B cell (primary cell): Measurements from ENCODE around the gene FNDC7. TPM values are rescaled to one million over a fixed set of nuclear protein-coding genes. Genes with fewer than 3 reads are reported as not detected.
"Not testable (repeated sequence)": the region's sequence is repeated elsewhere in the genome, so short reads cannot be mapped to it uniquely, and the experiment has no call there.

Experiments
- ATAC-seq: fragments of 200-7000 bp; cut with Tn5 transposase; one replicate; pipeline ENCODE4 v1.10.0; 2021; ENCODE audit warnings: low read depth, mild to moderate bottlenecking, moderate number of reproducible peaks, moderate library complexity
- CTCF ChIA-PET: fragments of 350-600 bp; sonication (Branson Sonifier 250); formaldehyde crosslinking; loops from one replicate; lab custom pipeline; 2021; ENCODE audit warnings: antibody characterized with exemption, inconsistent platforms; lab: Charles Lee
- POLR2A ChIA-PET: fragments of 350-600 bp; sonication (Branson Sonifier 250); formaldehyde crosslinking; loops from one replicate; lab custom pipeline; 2021; ENCODE audit warnings: antibody characterized with exemption; lab: Charles Lee
- DNase-seq: peaks from one replicate; pipeline ENCODE4 v3.0.0; 2013
- H2AFZ ChIP-seq: 2 replicates; pipeline ENCODE4 v1.6.1; 2012; ENCODE audit warnings: mild to moderate bottlenecking, low read depth, low read length; ENCODE audit not compliant: insufficient read depth, poor library complexity, severe bottlenecking
- H3K27ac ChIP-seq, 2 donors: 1 replicate in 1 of 2; 2 replicates in 1 of 2; pipeline ENCODE4 v1.5.1; 2012 to 2013; ENCODE audit warnings: low read length in 2 of 2, mild to moderate bottlenecking in 2 of 2, moderate library complexity in 1 of 2
- H3K27me3 ChIP-seq, 4 experiments: fragments of 200-600 bp in 1 of 4; sonication (generic) in 1 of 4; replicated peaks in 1 of 4; 1 replicate in 2 of 4; 2 replicates in 2 of 4; pipeline versions ENCODE4 v1.6.1 to v1.7.0; 2013 to 2016; ENCODE audit warnings: low read length in 3 of 4, mild to moderate bottlenecking in 2 of 4, mixed read lengths in 1 of 4, moderate library complexity in 1 of 4; ENCODE audit not compliant: insufficient read depth in 4 of 4, control insufficient read depth in 3 of 4; ENCODE audit errors: control extremely low read depth in 1 of 4
- H3K36me3 ChIP-seq, 2 experiments: replicated peaks in 1 of 2; 1 replicate in 1 of 2; 2 replicates in 1 of 2; pipeline versions ENCODE4 v1.6.1 to v1.7.1; 2013; ENCODE audit warnings: low read length in 1 of 2; ENCODE audit not compliant: insufficient read depth in 2 of 2, control insufficient read depth in 1 of 2; ENCODE audit errors: control extremely low read depth in 1 of 2, extremely low read depth in 1 of 2
- H3K4me1 ChIP-seq, 2 donors: fragments of 200-600 bp in 1 of 2; sonication (generic) in 1 of 2; 1 replicate in 1 of 2; 2 replicates in 1 of 2; pipeline versions ENCODE4 v1.5.1 to v1.6.1; 2013 to 2017; ENCODE audit warnings: low read length in 2 of 2; ENCODE audit not compliant: control insufficient read depth in 2 of 2, insufficient read depth in 2 of 2
- H3K4me2 ChIP-seq: replicated peaks from 2 replicates; pipeline ENCODE3; 2012; ENCODE audit warnings: mild to moderate bottlenecking, low read depth, low read length; ENCODE audit not compliant: poor library complexity, severe bottlenecking
- H3K4me3 ChIP-seq, 5 experiments: fragments of 200-600 bp in 1 of 5; sonication (generic) in 1 of 5; 1 replicate in 3 of 5; 2 replicates in 2 of 5; pipeline versions ENCODE4 v1.5.1 to v1.7.0; 2011 to 2016; ENCODE audit warnings: low read length in 4 of 5, mild to moderate bottlenecking in 4 of 5, low read depth in 2 of 5, control low read depth in 1 of 5, moderate library complexity in 1 of 5; ENCODE audit not compliant: insufficient read depth in 1 of 5; ENCODE audit errors: control extremely low read depth in 1 of 5, extremely low read depth in 1 of 5
- H3K79me2 ChIP-seq: fragments of 200-600 bp; sonication (generic); one replicate; pipeline ENCODE4 v1.6.0; 2016; ENCODE audit warnings: low read length; ENCODE audit not compliant: control insufficient read depth, insufficient read depth
- H3K9ac ChIP-seq: fragments of 200-600 bp; sonication (generic); 2 replicates; pipeline ENCODE4 v1.6.1; 2017; ENCODE audit warnings: mild to moderate bottlenecking, low read length, moderate library complexity
- H3K9me3 ChIP-seq, 3 donors: one replicate each; pipeline versions ENCODE4 v1.6.1 to v1.7.1; 2013; ENCODE audit warnings: low read length in 2 of 3; ENCODE audit not compliant: control insufficient read depth in 2 of 3, insufficient read depth in 1 of 3; ENCODE audit errors: control extremely low read depth in 1 of 3
- H4K20me1 ChIP-seq: 2 replicates; pipeline ENCODE4 v1.6.0; 2012; ENCODE audit warnings: mild to moderate bottlenecking, low read length; ENCODE audit not compliant: insufficient read depth, control insufficient read depth, poor library complexity, severe bottlenecking
- H3K27ac Mint-ChIP-seq: one replicate; pipeline ENCODE4 v1.8.0; 2021; ENCODE audit warnings: mixed read lengths
- H3K27me3 Mint-ChIP-seq: one replicate; pipeline ENCODE4 v1.8.0; 2021; ENCODE audit warnings: mixed read lengths
- H3K4me1 Mint-ChIP-seq: one replicate; pipeline ENCODE4 v1.8.0; 2021; ENCODE audit warnings: mixed read lengths
- H3K4me3 Mint-ChIP-seq: one replicate; pipeline ENCODE4 v1.8.0; 2021; ENCODE audit warnings: mixed read lengths
- H3K9me3 Mint-ChIP-seq: one replicate; pipeline ENCODE4 v1.8.0; 2022; ENCODE audit warnings: mixed read lengths; ENCODE audit not compliant: insufficient read depth
- CTCF ChIP-seq: fragments of 200-600 bp; IDR thresholded peaks from one replicate; pipeline ENCODE4 v1.8.0; 2022; ENCODE audit warnings: antibody characterized with exemption, mild to moderate bottlenecking
- EZH2 ChIP-seq: IDR thresholded peaks from 2 replicates; pipeline ENCODE4 v1.6.1; 2012; ENCODE audit warnings: borderline replicate concordance, low read depth, mild to moderate bottlenecking, moderate library complexity, low read length; ENCODE audit not compliant: insufficient read depth, poor library complexity, severe bottlenecking
- WGBS: methylation state at CpG from one replicate; pipeline ENCODE4 v1.1.5; 2013; ENCODE audit warnings: missing lambda C conversion rate; ENCODE audit not compliant: insufficient coverage; 5-methylcytosine and 5-hydroxymethylcytosine counted together
- intact Hi-C: fragments of 100-400 bp; cut with micrococcal nuclease; formaldehyde crosslinking; loops from one replicate; pipeline ENCODE4 v1.10.0; 2022
- polyA plus RNA-seq: library from polyadenylated mRNA; depleted of rRNA; stranded (reverse); fragments of >200 nt; gene quantifications from 2 replicates; pipeline ENCODE4 v1.2.3, GENCODE V29; 2012
- total RNA-seq, 2 donors: library from RNA; stranded (reverse); fragments of 120-200 nt in 1 of 2; gene quantifications; 1 replicate in 1 of 2; 2 replicates in 1 of 2; pipeline versions ENCODE4 v1.2.3 to v1.2.4, GENCODE V29; 2013 to 2022

The FNDC7 gene
- total and polyA plus RNA-seq, 2 donors (not counting 1 experiment from before 2014, with no cell fraction given) = 0.17 TPM; not detected in 1

DNA sequence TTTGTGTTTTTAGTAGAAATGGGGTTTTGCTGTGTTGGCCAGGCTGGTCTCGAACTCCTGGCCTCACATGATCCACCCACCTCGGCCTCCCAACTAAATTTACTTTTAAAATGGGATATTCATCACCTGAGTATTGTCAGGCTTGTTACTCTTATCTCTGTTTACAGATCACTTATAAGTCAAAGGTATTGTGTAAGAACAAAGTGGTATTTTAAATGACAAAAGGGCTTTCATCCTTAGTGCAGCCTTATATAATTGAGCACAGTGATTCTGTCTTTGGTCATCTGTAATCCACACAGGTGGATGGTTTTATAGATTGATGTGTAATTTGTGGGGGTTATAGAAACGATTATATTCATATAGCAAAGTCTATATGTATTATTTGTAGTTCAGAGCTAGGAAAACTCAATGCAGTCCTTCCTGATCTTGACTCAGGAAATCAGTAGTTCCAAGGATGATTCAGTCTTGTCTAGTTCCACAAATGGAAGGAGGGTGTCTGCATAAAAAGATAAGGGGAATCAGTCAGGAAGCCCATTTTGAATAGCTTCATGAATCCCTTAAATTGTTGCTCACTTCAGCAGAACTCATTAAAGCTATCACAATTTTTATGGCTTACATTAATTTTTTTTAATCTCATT, 68.3 kb downstream of the FNDC7 start:
- no peak for DNase-seq
- H3K4me1 ChIP-seq = no peaks in the 10 kb centered on the region
- Mint-ChIP-seq H3K27ac (no peak overlapping the region), H3K9me3 (peaks cover 6% of the 10 kb centered on the region), H3K27me3 (no peaks in the 10 kb centered on the region), H3K4me1 (no peaks in the 10 kb centered on the region), H3K4me3 (no peak overlapping the region)
- H3K79me2 ChIP-seq = no peaks in the 10 kb centered on the region
- H3K9ac ChIP-seq = no peak overlapping the region
- TF ChIP-seq CTCF = no peak
- TF ChIP-seq EZH2 = no peak
- ChIA-PET CTCF (interaction anchor here (1.1 kb wide), 1 partner anchor 116 kb away, joined by 3 read pairs; no protein-coding TSS in a partner anchor), POLR2A (interaction anchor here (0.6 kb wide), 1 partner anchor 821 kb away, joined by 11 read pairs; no protein-coding TSS in a partner anchor)
- H3K4me2 ChIP-seq = no peak overlapping the region
- peaks cover 13 to 58% of the 10 kb centered on the region in 2 experiments for H3K36me3 ChIP-seq
- no peak overlapping the region for H3K4me3 ChIP-seq
- intact Hi-C loops = no loop called here
- no peak overlapping the region for H2AFZ ChIP-seq
- no peaks in the 10 kb centered on the region for H3K27me3 ChIP-seq
- no CpG with 5 or more reads among the region's 3 CpGs for whole genome bisulfite sequencing
- H4K20me1 ChIP-seq = no peaks in the 10 kb centered on the region
- peaks cover 1 to 14% (median 11%) of the 10 kb centered on the region in 3 donors for H3K9me3 ChIP-seq
- ATAC-seq = no peak
- H3K27ac ChIP-seq = no peak overlapping the region

GRCh38 chr1:108781575-108781944, 68.9 kb downstream of the FNDC7 start:
- peaks cover 9 to 55% of the 10 kb centered on the region in 2 experiments for H3K36me3 ChIP-seq
- H3K27me3 ChIP-seq, H3K9ac ChIP-seq, H3K4me2 ChIP-seq, H3K4me1 ChIP-seq, POLR2A ChIA-PET, H3K79me2 ChIP-seq, H3K27me3 Mint-ChIP-seq, H3K9me3 Mint-ChIP-seq, ATAC-seq, H3K4me3 ChIP-seq, DNase-seq, H3K4me1 Mint-ChIP-seq, H4K20me1 ChIP-seq, H2AFZ ChIP-seq, intact Hi-C loops, H3K4me3 Mint-ChIP-seq, H3K27ac ChIP-seq, H3K27ac Mint-ChIP-seq: not testable (repeated sequence)
- H3K9me3 ChIP-seq = peaks cover 1 to 14% (median 13%) of the 10 kb centered on the region in 3 donors
- 100% methylated on average over 1 of the region's 1 CpG for WGBS
- CTCF ChIA-PET = interaction anchor here (1.1 kb wide), 1 partner anchor 115 kb away, joined by 3 read pairs; no protein-coding TSS in a partner anchor
